GM19193 (cell line): ENCODE measurements around the gene PPP2R2B.

Source experiments
- POLR2A ChIP-seq: IDR thresholded peaks from 4 replicates; pipeline ENCODE4 v1.6.1; 2011; ENCODE audit not compliant: insufficient read depth, insufficient read length; ENCODE audit errors: extremely low read depth

PPP2R2B gene

DNA sequence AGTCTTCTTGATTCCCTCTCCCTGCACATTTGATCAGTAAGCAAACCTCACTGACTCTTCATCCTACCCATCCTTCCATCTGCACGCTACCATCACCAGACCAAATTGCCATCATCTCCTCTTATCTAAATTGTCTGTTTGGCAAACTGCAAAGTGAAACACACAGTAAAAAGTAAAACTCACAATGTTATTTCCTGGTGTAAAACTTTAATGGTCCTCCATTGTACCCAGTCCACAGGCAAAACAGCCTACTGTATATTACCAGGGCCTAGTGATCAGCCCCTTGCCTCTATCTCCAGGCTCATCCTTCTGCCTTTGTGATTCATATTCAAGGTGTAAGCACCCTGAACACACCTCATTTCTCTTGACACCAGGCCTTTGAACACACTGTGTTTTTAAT lies 279.3 kb downstream of the PPP2R2B start:
- no peak for TF ChIP-seq POLR2A

DNA sequence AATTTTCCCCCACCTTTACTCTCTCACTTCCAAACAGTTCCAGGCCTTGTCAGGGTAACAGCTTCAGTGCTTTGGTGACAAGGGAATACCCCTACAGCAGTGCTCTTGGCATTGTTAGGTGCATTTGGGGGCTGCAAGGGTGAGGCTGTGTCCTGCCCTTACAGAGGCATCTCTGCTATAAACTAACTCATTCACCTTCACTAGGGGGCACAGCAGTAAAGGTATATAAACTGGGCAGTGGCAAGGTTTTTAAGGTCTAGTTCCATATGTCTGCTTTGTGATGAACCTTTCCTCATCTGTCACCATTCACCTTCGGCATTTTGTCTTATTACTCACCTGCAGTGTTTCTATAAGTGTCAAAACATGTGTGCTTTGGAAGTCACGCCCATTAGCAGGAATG lies 283.5 kb downstream of the PPP2R2B start:
- TF ChIP-seq POLR2A: no peak

DNA sequence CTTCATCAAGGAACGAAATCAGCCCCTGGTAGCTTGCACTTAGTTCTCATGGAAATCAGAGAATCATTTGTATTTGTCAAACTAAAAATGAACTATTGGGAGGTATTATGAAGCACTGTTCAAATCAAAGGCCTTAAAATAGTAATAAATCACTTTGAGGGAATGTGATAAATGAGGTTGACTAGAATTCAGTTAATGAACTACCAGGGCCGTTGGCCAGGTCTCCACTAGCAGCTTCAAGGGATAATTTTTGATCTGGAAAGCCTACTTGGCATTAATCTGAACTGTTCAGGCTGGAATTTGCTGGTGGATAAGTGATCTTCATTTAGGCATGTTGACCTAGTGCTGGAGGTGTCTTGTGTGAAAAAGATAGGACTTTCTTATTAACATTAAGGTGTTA lies 286.2 kb downstream of the PPP2R2B start:
- no peak for TF ChIP-seq POLR2A

DNA sequence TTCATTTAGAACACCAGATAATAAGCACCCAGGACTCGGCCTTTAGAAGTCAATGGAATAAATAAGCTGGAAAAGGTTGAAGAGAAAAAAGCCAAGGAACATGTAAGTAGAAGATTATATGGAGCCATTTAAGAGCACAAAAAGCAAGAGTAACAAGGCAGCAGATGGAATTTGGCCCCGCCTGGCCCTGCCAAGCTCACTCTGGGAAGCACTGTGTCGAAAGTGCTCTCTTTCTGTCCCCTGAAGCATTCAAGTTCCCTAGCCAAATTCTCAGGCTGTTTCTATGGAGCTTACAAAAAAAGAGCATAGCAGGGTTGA lies 289.6 kb downstream of the PPP2R2B start:
- no peak for TF ChIP-seq POLR2A

DNA sequence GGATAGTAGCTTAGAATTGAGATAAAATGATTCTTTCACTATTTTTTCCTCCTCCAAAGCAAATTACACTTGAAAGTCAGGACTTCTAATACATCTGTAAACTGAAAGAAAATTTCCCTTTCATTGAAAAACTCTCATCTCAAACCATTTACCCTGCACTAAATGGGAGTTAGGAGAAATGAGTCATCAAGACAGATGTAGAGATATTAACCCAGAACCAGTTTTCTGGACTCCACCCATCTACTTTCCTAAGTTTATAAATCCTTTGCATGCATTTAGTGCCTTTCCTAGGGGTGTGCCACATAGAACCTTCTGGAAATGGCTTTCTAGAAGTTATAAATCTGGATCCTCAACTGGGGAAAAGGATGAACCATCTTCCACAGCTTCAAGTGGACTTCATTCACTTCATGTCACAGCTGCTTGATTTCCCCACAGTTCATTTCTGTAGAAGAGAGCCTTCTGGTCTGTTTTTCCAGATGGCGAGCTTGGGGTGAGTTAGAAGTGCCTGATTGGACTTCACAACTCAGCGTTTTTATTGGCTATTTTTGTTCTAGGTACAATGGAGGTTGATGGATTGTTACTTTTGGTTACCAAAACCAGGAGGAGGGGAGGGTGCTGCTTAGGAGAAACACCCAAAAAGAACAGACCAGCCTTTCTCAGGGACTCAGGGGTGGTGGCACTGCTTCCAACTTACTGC lies 290.1 kb downstream of the PPP2R2B start:
- TF ChIP-seq POLR2A: no peak

DNA sequence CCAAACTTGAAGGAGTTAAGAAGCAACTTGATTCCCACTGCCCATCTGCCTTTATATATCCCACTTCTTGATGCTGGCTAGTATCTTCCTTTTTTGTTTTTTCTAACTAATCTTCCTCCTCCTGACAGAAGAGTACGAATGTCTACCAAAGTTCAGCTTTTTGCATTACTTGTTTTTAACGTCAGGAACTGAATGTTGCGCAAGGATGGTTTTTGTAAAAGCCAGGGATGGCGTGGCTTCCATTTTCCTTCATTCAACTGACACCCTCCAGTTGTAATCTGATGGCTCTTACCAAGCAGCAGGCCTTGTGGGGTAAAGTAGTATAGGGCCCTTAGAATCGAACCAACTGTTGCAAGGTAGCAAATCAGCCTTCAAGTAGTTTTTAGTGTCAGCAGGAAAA lies 291.8 kb downstream of the PPP2R2B start:
- no peak for TF ChIP-seq POLR2A

DNA sequence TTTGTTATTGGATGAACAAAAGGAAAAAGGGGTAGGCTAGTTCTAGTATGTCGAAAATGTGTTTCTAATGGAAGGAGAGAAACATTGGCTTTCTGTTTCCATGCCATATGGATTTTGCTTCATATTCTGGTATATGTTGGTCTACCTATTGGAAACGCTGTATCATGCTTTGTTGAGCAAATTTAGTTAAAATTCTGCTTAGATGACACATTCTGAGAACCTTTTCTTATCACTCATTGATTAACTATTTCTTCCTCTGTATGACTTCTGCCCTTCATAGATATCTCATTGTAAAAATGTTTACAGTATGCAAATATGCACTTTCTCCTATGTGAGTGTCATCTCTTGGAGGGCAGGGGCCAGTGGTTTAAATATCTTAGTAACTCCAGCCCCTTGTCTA lies 293.8 kb downstream of the PPP2R2B start:
- TF ChIP-seq POLR2A: no peak

DNA sequence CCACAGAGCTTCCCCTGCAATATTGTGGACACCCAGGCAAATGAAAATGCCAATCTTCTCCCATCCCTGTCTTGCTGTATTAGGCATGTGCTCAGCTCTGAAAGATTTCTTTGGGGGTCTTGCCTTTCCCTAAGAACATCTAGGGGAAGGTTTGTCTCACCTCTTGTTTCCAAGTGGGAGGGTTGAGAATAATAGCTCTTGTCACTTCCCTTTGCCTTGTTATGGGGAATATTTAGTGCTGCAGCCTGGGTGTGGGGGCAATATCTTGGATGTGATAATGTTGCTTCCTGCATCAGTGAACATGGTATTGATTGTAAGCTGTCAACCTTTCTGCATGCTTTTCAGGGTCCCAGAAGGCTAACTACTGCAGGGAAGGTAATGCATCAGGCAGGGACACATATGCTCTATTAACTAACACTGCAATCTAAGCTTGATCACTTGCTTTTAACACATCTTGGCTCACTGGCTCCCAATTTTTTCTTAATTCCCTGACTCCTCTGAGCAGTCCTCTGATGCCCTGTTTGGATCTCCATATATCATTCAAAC lies 296.4 kb downstream of the PPP2R2B start:
- TF ChIP-seq POLR2A: no peak

DNA sequence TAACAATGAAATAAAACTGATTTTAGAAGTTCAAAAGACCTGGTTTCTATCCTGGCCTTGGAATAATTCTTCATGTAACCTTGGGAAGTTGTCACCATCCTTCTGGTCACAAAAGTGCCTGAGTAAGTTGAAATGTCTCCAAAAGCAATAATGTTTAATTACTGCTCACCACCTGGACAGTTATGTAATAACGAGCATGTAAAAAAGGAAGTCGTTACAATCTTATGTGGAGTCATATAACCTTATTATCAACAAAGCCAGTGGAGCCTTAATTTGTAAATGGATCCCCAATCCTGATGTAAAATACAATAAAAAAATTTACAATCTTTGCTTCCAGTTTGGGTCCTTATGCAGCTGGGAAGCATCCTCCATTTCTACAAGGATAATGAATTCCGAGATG lies 298.3 kb downstream of the PPP2R2B start:
- TF ChIP-seq POLR2A: no peak

DNA sequence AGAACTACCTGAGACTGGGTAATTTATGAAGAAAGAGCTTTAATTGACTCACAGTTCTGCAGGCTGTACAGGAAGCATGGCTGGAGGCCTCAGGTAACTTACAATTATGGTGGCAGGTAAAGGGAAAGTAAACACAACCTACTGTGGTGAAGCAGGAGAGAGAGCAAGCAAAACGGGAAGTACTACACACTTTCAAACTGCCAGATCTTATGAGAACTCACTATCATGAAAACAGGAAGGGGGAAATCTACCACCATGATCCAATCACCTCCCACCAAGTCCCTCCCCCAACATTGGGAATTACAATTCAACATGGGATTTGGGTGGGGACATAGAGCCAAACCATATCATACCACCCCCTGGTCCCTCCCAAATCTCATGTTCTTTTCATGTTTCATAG lies 303.8 kb downstream of the PPP2R2B start:
- TF ChIP-seq POLR2A: no peak

DNA sequence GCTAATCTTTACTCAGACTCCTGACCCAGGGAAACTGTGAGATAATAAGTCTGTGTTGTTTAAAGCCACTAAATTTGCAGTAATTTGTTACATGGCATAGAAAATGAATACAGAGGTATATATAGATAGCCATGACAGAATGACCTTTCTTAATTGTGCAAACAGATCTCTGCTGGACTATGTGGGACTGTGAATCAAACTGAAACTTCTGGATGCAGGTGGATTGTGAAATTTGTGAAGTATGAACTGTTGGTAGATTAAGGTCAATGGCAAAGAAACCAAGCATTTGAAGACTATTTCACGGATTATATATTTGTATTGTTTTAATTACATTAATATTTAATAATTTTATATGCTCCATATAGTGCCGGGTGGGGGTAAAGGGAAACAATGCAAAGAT lies 310.4 kb downstream of the PPP2R2B start:
- TF ChIP-seq POLR2A: no peak

DNA sequence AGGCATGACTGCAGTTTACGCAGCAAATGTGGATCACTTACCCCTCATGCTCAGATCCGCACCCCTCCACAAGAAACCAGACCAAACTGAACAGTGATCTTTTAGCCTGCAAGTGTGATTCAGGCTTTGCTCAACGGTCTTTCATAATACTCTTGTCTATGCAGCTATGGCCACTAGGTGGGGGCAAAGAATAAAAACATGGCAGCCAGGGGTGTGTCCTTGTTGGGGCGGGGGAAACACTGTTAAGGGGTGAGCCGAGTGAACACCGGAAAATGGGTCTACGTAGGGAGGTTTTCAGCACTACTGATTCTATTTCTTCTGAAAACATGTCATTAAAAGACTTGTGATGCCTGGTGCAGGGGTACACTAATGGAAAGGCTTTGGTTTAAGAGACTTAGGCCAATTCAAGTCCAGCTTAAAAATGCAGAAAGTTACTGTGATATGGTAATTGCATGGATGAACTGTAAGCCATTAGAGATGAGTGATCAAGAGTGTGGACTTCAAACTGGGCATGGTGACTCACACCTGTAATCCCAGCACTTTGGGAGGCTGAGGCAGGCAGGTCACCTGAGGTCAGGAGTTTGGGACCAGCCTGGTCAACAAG lies 312.7 kb downstream of the PPP2R2B start:
- no peak for TF ChIP-seq POLR2A

DNA sequence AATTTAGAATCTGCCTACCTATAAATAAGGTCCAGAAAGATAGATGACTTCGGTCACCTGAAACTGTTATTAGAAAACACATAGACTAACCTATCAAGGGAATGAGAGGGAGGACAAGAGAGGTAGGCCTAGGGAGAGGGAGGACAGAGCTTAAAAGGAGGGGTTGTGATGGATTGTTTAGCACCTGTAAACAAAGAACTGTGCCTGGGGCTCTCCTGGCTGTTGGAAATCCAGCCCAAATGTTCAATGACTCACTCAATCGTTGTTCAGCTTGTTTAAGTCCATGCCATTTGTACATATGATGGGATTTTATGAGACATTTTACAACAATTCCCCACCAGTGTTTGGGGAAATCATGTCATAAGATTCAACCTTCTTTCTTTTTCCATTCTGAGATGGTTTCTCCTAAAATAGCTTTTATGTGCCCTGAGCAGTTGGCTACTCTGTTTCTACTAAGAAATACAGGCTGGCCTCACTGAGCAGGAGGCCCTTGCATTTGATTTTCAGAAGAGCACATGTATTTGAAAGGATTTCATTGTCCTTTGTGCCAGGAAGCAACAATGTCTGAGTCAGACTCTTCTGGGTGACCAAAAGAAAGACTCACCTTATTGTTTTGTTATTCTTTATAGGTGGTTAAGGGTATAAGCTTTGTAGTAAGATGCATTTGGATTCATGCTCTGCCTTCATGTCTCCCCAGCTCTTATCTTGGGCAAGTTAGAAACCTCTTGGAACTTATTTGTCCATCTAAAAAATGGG lies 314.4 kb downstream of the PPP2R2B start:
- TF ChIP-seq POLR2A: no peak

DNA sequence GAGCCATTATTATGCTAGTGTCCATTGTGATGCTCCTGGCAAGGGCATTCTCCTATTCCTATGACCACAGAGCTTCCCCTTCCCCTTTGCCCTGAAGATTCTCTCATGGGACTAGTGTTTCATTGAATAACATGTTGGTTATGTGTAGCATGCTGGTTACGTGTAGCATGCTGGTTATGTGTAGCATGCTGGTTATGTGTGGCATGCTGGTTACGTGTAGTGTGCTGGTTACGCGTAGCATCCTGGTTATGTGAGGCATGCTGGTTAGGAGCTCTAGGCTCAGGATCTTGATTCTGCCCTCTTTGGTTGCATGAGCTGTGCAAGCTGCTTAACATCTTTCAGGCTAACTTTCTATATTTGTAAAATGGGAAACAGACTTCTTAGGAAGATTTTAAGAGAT lies 316.1 kb downstream of the PPP2R2B start:
- no peak for TF ChIP-seq POLR2A

DNA sequence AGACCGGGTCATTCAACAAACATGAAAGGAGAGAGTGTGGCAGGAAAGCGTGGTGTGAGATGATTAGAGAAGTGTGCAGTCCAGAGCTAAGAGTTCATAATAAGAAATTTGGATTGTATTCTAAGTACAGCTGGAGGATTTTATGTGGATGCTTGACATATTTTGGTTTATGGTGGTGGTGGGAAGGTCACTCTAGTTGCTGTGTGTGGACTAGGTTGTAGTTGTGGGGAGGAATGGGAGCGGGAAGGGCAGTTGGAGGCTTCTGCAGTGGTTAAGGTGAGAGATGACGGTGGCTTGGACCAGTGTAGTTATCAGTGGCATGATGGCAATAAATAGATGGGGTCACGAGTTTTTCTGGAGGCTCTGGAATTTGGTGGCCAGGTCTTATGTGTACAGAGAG lies 316.8 kb downstream of the PPP2R2B start:
- TF ChIP-seq POLR2A: no peak
